OCI-M1 (cell line): Measurements from ENCODE around the gene MACROD2.
"Not testable (repeated sequence)": the region's sequence is repeated elsewhere in the genome, so short reads cannot be mapped to it uniquely, and the experiment has no call there.

Experiments used
- DNase-seq: peaks from one replicate; lab custom pipeline; 2025; lab: John Stamatoyannopoulos, UW

MACROD2 gene

DNA sequence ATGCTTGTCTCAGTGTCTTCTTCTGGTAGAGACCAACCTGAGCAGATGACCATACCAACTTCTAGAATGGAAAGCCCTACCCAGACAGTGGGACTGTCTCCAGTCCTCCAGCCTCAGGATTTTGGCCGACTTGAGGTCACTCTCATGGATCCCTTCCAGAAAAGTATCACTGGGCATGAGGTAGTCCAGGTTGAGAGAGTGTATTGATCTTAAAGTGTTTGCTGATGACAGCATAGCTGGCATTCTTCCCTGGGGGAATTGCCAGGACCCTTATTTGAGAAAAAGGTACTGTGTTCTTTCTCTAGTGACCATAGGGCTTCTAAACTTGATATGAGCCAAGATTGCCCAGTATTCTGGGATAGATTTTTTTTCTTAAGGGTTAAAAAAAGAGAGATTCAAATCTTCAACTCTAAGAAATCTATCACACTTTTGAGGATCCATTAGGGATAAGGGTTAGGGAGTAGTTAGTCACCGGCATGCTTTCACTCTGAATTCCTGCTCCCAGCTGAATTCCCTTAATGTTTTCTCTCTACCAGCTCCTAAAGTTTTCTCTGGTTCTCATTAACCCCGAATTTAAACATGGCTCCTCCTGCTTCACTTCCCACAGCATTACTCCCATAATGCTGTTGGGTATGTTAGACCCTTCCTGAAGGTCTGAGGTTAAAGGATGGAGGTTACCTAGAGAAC lies 415.7 kb downstream of the MACROD2 start:
- DNase-seq, result no peak

GRCh38 chr20:14412065-14412681 lies 416.9 kb downstream of the MACROD2 start:
- no peak for DNase-seq

GRCh38 chr20:14413835-14414234 lies 418.5 kb downstream of the MACROD2 start:
- no peak for DNase-seq

- DNase-seq, result no peak
These were observed 419.2 kb downstream of the MACROD2 start for GRCh38 chr20:14414560-14414959.

DNA sequence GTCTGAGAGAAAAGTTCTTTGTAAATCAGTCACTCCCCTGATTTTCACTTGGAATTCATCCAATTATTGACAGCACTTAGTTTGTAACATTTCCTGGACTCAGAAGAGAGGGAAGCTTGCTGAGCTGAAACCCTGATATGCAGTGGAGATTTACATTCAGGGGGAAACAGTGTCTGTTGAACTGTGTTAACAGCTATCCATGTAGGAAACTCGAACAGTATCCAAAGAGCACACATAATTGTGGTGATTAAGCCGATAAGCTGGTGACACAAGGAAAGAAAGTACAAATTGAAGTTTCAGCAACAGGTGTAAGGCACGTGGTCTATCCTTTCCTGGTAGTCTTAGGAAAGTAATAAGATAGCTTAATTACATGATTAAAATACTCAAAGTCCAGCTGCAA lies 420.2 kb downstream of the MACROD2 start:
- no peak for DNase-seq

- no peak for DNase-seq
These were observed 423.1 kb downstream of the MACROD2 start for GRCh38 chr20:14418376-14418775.

DNA sequence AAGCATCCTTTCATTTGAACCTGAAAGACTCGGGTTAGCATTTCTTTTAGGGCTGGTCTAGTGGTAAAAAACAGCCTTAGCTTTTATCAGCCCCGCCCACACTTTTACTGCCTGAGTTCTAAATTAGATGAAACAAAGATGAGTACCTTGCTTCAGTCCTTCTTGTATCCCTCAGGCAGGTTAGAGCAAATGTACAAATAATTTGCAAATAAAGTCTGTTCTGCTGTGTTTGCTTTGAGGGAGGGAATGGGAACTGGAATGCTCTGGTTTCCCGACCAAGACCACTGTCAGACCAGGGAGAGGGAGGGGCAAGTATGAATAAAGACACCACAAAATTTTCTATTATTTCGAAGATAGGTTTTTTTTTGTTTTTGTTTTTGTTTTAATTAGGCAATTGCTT lies 427.6 kb downstream of the MACROD2 start:
- no peak for DNase-seq

DNA sequence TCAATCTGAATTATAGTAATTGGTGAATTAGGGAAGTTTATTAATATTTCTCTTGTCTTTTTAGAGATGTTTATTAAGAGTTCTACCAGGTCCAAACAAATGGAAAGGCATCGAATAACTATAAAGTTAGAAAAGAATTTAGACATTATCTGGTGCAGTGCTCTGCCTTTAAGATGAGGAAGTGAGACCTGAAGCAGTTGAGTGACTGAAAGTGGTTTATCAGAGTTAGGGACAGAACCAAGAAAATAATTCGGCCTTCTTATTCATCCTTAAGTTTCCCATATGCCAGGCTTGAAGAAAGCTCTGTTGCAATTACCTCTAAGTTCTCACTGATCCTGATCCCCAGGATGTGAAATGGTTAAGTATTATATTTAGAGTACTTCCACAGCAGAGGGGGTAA lies 436.3 kb downstream of the MACROD2 start:
- DNase-seq, result no peak

DNA sequence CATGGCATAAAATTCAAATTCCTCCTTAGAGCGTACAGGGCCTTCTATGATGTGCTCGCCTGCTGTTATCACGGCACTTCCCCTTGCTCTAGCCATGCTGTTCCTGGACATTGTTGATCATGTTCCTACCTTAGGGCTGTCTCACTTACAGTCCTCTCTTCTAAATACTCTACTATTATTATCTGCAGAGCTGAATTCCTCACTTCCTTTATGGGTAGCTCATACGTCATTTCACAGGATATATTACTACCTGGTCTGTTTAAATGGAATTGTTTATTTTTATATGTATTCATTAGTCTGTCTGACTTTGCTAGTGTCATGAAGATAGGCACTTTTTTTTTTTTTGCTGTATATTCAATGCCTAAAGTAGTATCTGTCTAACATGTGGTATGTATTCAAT lies 436.8 kb downstream of the MACROD2 start:
- no peak for DNase-seq

DNA sequence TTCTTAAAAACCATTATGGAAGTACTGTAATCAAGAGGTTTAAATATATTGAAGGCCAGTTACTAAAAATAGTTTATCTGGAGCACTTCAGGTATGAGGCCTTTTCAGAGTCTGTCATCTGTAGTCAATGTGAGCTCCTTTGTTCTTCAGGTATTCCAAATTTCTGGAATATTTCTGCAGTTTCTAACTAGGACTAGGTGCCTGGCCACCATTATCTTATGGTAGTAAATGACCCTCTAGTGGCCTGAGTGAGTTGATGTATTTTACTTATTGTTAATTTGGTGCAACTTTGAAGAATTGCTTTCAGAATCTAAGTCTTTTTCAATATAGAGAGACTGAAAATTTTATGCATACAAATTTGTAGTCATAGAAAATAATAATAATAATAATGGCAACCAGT lies 437.3 kb downstream of the MACROD2 start:
- DNase-seq, result no peak

GRCh38 chr20:14434384-14435136 lies 439.2 kb downstream of the MACROD2 start:
- DNase-seq, result no peak

GRCh38 chr20:14441201-14441600 lies 445.9 kb downstream of the MACROD2 start:
- peak; percentile 46 for DNase-seq

- DNase-seq, result peak; percentile 4
These were observed 448.8 kb downstream of the MACROD2 start for GRCh38 chr20:14444106-14444505.

- DNase-seq, result no peak
These were observed 450.0 kb downstream of the MACROD2 start for GRCh38 chr20:14445310-14445709.

GRCh38 chr20:14445902-14446301 lies 450.6 kb downstream of the MACROD2 start:
- DNase-seq, result no peak

DNA sequence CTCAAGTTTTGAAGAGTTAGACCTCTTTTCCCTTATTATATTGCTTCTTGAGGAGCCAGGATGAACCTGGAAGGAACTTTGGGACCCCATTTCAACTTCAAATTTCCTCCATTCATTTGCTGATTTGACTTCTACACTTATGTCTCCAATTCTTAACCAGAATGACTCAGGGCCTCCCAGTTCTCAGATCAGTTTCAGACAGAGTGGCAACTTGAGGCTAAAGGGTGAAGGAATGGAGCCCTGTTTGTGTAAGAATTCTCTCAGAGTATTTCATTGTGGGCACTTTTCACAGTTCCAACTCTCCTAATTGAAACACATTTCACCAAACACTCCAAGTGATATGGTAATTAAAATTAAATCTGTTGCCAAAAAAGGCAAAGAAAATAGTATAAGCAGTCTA lies 451.1 kb downstream of the MACROD2 start:
- no peak for DNase-seq

GRCh38 chr20:14449323-14449722 lies 454.0 kb downstream of the MACROD2 start:
- DNase-seq, result no peak

GRCh38 chr20:14450256-14450655 lies 454.9 kb downstream of the MACROD2 start:
- DNase-seq, result peak; percentile 42

DNA sequence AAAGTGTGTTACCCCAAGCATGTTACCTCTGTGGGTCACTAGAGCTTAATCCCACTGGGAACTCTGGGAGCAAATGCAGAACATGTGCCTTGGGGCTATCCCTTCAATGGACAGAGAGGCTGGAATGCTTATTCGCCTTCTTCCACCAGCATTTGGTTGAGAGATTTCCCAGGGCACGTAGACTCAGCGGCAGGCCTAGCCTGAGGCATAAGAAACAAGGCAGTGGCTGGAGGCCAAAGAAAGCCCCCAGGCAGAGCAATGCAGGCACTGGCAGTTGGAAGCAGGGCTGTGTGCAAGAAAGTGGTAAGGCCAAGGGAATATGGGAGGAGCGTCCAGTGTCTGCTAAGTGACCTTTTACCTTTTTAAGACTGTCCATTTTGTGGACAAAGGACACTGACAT lies 456.1 kb downstream of the MACROD2 start:
- DNase-seq, result no peak

DNA sequence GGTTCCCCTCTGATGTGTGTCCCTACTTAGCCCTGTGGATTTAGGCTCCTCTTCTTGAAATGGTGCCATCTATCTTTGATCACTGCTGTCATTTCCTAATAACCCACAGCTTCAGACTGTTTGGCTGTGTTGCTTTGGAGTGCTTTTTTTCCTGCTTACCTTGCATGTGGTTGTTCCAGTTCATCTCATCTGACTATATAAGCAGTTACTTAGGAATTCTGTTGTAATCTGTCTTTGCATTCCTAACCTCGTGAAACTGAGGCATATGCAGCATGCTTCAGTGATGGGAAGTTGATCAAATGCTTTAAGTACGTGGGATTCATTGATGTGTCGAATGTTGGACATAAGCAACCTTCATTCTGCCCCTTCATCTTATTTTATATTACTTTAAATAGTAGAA lies 457.9 kb downstream of the MACROD2 start:
- DNase-seq, result no peak

DNA sequence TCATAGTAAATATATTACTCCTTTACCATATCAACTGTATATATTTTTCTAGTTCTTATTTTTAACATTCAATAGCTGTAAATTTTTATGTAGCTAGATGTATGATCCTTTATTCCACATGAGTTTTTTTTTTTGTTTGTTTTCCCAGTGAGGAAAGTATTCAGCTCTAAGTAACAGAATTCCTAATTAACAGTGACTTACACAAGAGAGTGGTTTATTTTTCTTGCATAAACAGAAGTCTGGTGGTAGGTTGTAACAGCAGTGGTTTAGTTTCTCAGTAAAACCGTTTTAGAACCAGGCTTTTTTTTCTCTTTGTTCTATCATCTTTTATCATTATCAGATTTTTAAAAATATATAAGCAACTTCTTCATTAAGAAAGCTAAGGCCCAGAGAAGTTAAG lies 459.0 kb downstream of the MACROD2 start:
- no peak for DNase-seq

- DNase-seq, result not testable (repeated sequence)
These were observed 471.9 kb downstream of the MACROD2 start for GRCh38 chr20:14467104-14467827.
